Measurements from ENCODE around the gene SH2D3C. TPM values are rescaled to one million over a fixed set of nuclear protein-coding genes. Genes with fewer than 3 reads are reported as not detected.
"Not testable (repeated sequence)": the region's sequence is repeated elsewhere in the genome, so short reads cannot be mapped to it uniquely, and the experiment has no call there.

SH2D3C gene
- total RNA-seq, 3 donors from 2014 or later = 5.9 to 10.8 (median 7.0) TPM

- peak; percentile 93 to 94 for ATAC-seq
- DNase-seq = peak; percentile 96
- H3K4me1 Mint-ChIP-seq (ENCODE audit: low read depth) = peaks cover 65% of the 10 kb centered on the region
- H3K4me3 Mint-ChIP-seq = peak overlapping the region; percentile 86
- peaks cover 13% of the 10 kb centered on the region for H3K36me3 Mint-ChIP-seq (ENCODE audit: insufficient read depth)
- no peaks in the 10 kb centered on the region for H3K27me3 Mint-ChIP-seq (ENCODE audit: low read depth)
- no peaks in the 10 kb centered on the region for H3K9me3 Mint-ChIP-seq
These were observed 7.4 kb downstream of the SH2D3C start for GRCh38 chr9:127770905-127771569.

- peaks cover 14% of the 10 kb centered on the region for H3K36me3 Mint-ChIP-seq (ENCODE audit: insufficient read depth)
- H3K9me3 Mint-ChIP-seq = no peaks in the 10 kb centered on the region
- peaks cover 69% of the 10 kb centered on the region for H3K4me1 Mint-ChIP-seq (ENCODE audit: low read depth)
- no peak for ATAC-seq
- no peaks in the 10 kb centered on the region for H3K27me3 Mint-ChIP-seq (ENCODE audit: low read depth)
- H3K4me3 Mint-ChIP-seq = peak overlapping the region; percentile 86
- DNase-seq = no peak
These were observed 7.9 kb downstream of the SH2D3C start for GRCh38 chr9:127770583-127770904.

DNA sequence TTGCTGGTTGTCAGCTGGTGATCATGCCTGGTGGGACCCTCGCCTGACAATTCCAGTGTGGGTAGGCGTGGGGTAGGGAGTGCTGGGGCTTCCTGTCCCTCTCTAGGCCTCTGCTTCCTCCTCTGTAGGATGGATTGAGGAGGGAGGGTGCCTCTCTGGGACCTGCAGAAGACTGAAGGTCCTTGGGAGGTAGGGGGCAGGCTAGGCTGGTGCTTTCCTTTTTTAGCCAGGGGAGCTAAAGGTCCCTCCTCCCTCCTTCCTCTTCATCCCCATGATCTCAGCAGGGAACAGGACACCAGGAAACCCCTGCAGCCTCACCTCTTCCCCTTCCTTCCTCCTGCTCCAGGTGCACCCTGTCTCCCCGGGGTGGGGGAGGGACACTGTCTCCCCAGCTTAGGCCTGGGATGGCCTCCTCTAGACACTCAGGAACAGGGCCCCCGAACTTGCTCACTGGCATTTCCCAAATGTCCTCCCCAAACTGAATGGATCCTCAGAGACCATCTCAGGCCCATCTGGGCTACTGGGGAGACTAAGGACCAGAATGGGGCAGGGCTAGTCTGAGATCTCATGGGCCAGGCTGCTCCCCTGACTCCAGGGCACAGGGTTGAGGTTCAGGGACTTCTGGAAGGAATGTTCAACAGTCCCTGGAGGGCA, 8.4 kb downstream of the SH2D3C start:
- no peak for ATAC-seq
- H3K9me3 Mint-ChIP-seq = no peaks in the 10 kb centered on the region
- peaks cover 73% of the 10 kb centered on the region for H3K4me1 Mint-ChIP-seq (ENCODE audit: low read depth)
- H3K36me3 Mint-ChIP-seq (ENCODE audit: insufficient read depth) = peaks cover 17% of the 10 kb centered on the region
- DNase-seq = no peak
- H3K4me3 Mint-ChIP-seq = peak overlapping the region; percentile 86
- H3K27me3 Mint-ChIP-seq (ENCODE audit: low read depth) = no peaks in the 10 kb centered on the region

- H3K4me3 Mint-ChIP-seq = peak overlapping the region; percentile 17
- DNase-seq (no peak), ATAC-seq (no peak)
- no peaks in the 10 kb centered on the region for H3K9me3 Mint-ChIP-seq
- H3K27me3 Mint-ChIP-seq (ENCODE audit: low read depth) = no peaks in the 10 kb centered on the region
- H3K4me1 Mint-ChIP-seq (ENCODE audit: low read depth) = peaks cover 79% of the 10 kb centered on the region
- H3K36me3 Mint-ChIP-seq (ENCODE audit: insufficient read depth) = peaks cover 15% of the 10 kb centered on the region
These were observed 9.4 kb downstream of the SH2D3C start for GRCh38 chr9:127769101-127769500.

- Mint-ChIP-seq H3K27me3 (ENCODE audit: low read depth) (no peaks in the 10 kb centered on the region), H3K4me1 (ENCODE audit: low read depth) (peaks cover 81% of the 10 kb centered on the region), H3K9me3 (no peaks in the 10 kb centered on the region), H3K36me3 (ENCODE audit: insufficient read depth) (peaks cover 13% of the 10 kb centered on the region), H3K4me3 (peak overlapping the region; percentile 17)
- DNase-seq (no peak), ATAC-seq (no peak)
These were observed 9.8 kb downstream of the SH2D3C start for GRCh38 chr9:127768698-127769097.

DNA sequence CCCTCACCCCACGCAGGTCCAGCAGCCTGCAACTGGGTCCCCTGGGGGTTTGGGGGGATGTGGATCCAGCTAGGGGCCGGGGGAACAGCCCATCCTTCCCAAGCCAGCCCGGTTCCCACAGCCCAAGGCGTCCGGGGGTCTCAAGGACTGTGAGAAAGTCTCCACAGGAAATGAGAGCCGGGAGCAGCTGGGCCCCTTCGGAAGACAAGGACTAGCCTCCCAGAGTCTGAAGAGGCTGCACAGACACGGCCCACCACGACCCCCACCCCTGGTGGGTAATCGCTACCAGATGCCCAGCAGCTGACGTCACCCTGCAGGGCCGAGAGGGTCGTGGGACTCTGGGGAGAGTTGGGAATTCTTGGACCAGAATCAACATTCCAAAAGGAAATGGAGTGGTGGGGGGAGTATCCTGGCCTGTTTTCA, 10.5 kb downstream of the SH2D3C start:
- Mint-ChIP-seq H3K9me3 (no peaks in the 10 kb centered on the region), H3K27me3 (ENCODE audit: low read depth) (no peaks in the 10 kb centered on the region), H3K4me1 (ENCODE audit: low read depth) (peaks cover 82% of the 10 kb centered on the region), H3K36me3 (ENCODE audit: insufficient read depth) (peaks cover 13% of the 10 kb centered on the region), H3K4me3 (peak overlapping the region; percentile 17)
- no peak for ATAC-seq
- no peak for DNase-seq

DNA sequence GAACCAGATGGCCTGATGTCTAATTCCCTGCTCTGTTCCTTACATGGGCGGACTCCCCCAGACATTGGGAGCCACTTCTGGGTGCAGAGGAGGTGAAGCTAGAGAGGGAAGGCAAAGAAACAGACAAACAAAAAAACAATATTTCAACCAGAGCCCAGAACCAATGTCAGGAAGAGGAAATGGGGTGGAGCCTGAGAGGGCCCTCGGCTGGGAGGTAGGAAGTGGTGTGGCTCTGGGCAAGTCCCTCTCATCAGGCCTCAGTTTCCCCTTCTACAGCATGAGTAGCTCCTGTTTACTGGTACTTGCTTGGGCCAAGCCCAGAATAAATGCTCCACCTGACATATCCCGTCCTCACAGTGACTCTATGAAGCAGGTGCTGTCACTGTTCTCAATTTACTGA, 11.1 kb downstream of the SH2D3C start:
- ATAC-seq (no peak), DNase-seq (no peak)
- Mint-ChIP-seq H3K27me3 (ENCODE audit: low read depth) (no peaks in the 10 kb centered on the region), H3K4me1 (ENCODE audit: low read depth) (peaks cover 85% of the 10 kb centered on the region), H3K9me3 (no peaks in the 10 kb centered on the region), H3K4me3 (peak overlapping the region; percentile 53), H3K36me3 (ENCODE audit: insufficient read depth) (peaks cover 13% of the 10 kb centered on the region)

- DNase-seq = no peak
- Mint-ChIP-seq H3K4me3 (no peak overlapping the region), H3K9me3 (no peaks in the 10 kb centered on the region), H3K27me3 (ENCODE audit: low read depth) (no peaks in the 10 kb centered on the region), H3K36me3 (ENCODE audit: insufficient read depth) (peaks cover 13% of the 10 kb centered on the region), H3K4me1 (ENCODE audit: low read depth) (peaks cover 74% of the 10 kb centered on the region)
- ATAC-seq = no peak
These were observed 13.0 kb downstream of the SH2D3C start for GRCh38 chr9:127765418-127765817.

DNA sequence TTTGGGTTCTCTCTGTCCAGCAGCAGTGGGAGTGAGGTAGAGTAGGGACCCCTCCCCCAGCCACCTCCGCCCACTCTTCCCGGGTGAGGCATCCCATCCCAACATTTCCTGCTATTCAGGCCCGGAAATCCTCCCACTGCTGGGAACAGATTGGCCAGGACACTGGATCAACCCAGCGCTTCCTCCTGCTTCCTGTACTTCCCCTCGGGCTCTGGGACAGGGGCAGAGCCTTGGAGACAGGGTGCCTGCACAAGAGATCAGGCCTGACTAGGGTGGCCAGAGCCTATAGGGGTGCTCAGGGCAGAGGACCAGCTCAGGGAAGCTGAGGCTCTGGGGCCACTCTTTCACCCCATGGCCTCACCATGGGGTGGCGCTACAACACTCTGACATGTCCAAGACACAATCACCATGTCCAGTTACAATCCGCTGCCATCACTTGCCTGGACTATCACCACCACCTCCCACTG, 14.5 kb downstream of the SH2D3C start:
- DNase-seq = no peak
- Mint-ChIP-seq H3K36me3 (ENCODE audit: insufficient read depth) (peaks cover 12% of the 10 kb centered on the region), H3K27me3 (ENCODE audit: low read depth) (no peaks in the 10 kb centered on the region), H3K4me1 (ENCODE audit: low read depth) (peaks cover 61% of the 10 kb centered on the region), H3K4me3 (no peak overlapping the region), H3K9me3 (no peaks in the 10 kb centered on the region)
- ATAC-seq = peak; percentile 49 to 56

- peaks cover 45% of the 10 kb centered on the region for H3K4me1 Mint-ChIP-seq (ENCODE audit: low read depth)
These were observed 16.3 kb downstream of the SH2D3C start for GRCh38 chr9:127762111-127762676.

DNA sequence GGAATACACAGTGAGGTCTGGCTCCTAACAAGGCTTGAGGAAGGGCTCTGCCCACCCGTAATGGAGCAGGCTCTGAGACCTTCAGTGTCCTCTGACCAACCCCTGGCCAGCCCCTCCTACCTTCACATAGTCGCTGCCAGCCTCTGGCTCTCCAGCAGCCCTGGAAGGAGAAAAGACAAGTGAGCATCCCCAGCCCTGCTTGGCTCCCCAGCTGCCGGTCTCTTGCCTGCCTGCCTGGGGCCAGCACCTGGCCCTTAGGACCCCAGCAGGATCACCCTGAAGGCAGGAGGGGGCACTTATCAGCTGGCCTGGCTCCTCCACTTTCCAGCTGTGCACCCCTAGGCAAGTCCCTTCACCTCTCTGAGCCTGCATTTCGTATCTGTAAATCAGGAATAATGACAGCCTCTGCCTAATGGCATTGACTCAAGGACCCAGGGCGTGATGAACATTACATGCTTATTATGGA, 16.9 kb downstream of the SH2D3C start:
- no peak for ATAC-seq
- Mint-ChIP-seq H3K4me3 (no peak overlapping the region), H3K27me3 (ENCODE audit: low read depth) (no peaks in the 10 kb centered on the region), H3K9me3 (no peaks in the 10 kb centered on the region), H3K4me1 (ENCODE audit: low read depth) (peaks cover 40% of the 10 kb centered on the region), H3K36me3 (ENCODE audit: insufficient read depth) (peaks cover 15% of the 10 kb centered on the region)
- no peak for DNase-seq

More at GRCh38 chr9:127762111-127762676, 16.3 kb downstream of the SH2D3C start:
- H3K9me3 Mint-ChIP-seq = no peaks in the 10 kb centered on the region
- peaks cover 15% of the 10 kb centered on the region for H3K36me3 Mint-ChIP-seq (ENCODE audit: insufficient read depth)
- H3K27me3 Mint-ChIP-seq (ENCODE audit: low read depth) = no peaks in the 10 kb centered on the region
- H3K4me3 Mint-ChIP-seq = no peak overlapping the region
- no peak for ATAC-seq
- no peak for DNase-seq

DNA sequence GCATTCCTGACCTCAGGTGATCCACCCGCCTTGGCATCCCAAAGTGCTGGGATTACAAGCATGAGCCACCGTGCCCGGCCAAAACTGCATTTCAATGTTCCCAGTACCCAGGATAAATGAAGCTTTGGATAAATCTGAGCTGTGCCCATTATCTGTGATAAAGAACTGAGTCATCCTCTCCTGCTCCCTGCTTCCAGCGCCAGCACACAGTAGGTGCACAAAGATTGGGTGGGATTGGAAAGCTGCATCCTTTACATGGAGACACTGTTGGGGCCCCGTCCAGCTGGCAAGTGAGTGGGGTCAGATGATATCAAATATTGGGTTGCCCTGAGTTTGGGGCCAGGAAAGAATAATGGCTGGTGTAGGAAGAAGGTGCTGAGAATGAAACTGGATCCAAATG, 17.4 kb downstream of the SH2D3C start:
- no peaks in the 10 kb centered on the region for H3K27me3 Mint-ChIP-seq (ENCODE audit: low read depth)
- ATAC-seq (no peak), DNase-seq (no peak)
- H3K36me3 Mint-ChIP-seq (ENCODE audit: insufficient read depth) = peaks cover 12% of the 10 kb centered on the region
- H3K4me3 Mint-ChIP-seq = no peak overlapping the region
- no peaks in the 10 kb centered on the region for H3K9me3 Mint-ChIP-seq
- H3K4me1 Mint-ChIP-seq (ENCODE audit: low read depth) = peaks cover 36% of the 10 kb centered on the region

GRCh38 chr9:127758843-127759242, 19.6 kb downstream of the SH2D3C start:
- DNase-seq (no peak), ATAC-seq (no peak)
- Mint-ChIP-seq H3K27me3 (ENCODE audit: low read depth) (no peaks in the 10 kb centered on the region), H3K9me3 (no peaks in the 10 kb centered on the region), H3K4me3 (no peak overlapping the region), H3K4me1 (ENCODE audit: low read depth) (peaks cover 15% of the 10 kb centered on the region), H3K36me3 (ENCODE audit: insufficient read depth) (peaks cover 7% of the 10 kb centered on the region)

DNA sequence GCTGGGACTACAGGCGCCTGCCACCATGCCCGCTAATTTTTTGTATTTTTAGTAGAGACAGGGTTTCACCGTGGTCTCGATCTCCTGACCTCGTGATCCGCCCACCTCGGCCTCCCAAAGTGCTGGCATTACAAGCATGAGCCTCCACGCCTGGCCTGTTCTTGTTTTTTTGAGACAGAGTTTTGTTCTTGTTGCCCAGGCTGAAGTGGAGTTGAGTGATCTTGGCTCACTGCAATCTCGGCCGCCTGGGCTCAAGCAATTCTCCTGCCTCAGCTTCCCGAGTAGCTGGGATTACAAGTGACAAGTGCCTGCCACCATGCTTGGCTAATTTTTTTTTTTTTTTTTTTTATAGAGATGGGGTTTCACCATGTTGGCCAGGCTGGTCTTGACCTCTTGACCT, 21.7 kb downstream of the SH2D3C start:
- ATAC-seq = not testable (repeated sequence)

DNA sequence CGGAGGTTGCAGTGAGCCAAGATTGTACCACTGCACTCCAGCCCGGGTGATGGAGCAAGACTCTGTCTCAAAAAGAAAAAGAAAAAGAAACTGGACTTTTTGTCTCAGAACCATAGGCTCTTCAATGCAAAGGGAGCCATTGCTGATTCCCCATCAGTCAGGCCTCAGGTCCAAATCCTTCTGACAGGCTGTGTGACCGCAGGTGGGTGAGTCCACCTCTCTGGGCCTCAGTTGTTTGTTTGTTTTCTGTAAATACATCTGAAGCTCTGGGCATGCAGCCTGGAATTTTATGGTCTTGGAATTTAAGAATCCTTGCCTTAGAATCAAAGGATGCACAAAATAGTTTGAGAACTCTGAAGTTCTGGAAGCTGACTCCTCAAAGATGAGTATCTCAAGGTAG, 22.2 kb downstream of the SH2D3C start:
- H3K36me3 Mint-ChIP-seq (ENCODE audit: insufficient read depth) = peaks cover 12% of the 10 kb centered on the region

More for the DNA sequence above, 21.7 kb downstream of the SH2D3C start:
- H3K36me3 Mint-ChIP-seq (ENCODE audit: insufficient read depth); H3K4me1 Mint-ChIP-seq (ENCODE audit: low read depth); H3K9me3 Mint-ChIP-seq; H3K4me3 Mint-ChIP-seq; H3K27me3 Mint-ChIP-seq (ENCODE audit: low read depth); DNase-seq: not testable (repeated sequence)

More for the DNA sequence above, 22.2 kb downstream of the SH2D3C start:
- Mint-ChIP-seq H3K4me3 (no peak overlapping the region), H3K9me3 (no peaks in the 10 kb centered on the region), H3K27me3 (ENCODE audit: low read depth) (no peaks in the 10 kb centered on the region), H3K4me1 (ENCODE audit: low read depth) (peaks cover 5% of the 10 kb centered on the region)
- ATAC-seq = no peak
- DNase-seq = no peak

Data from activated T-cell treated with anti-CD3 and anti-CD28 coated beads, Interleukin-2, amount 50 U/mL, for 4 hours (primary cell).